GM19438 (cell line): ENCODE data around the gene PCAT6.
A peak's percentile ranks its signal among the peaks of the same experiment; 100 is the strongest.
"Not testable (repeated sequence)": the region's sequence is repeated elsewhere in the genome, so short reads cannot be mapped to it uniquely, and the experiment has no call there.

Source experiments
- ATAC-seq: cut with Tn5 transposase; IDR thresholded peaks from one replicate; pipeline ENCODE4 v1.9.1; 2021; ENCODE audit warnings: low read depth; ENCODE audit not compliant: unreplicated experiment

PCAT6 gene

GRCh38 chr1:202810615-202811295 is at the start of gene PCAT6:
PCAT6 (plus strand) TSS chr1:202810954.
- peak; percentile 59 for ATAC-seq

DNA sequence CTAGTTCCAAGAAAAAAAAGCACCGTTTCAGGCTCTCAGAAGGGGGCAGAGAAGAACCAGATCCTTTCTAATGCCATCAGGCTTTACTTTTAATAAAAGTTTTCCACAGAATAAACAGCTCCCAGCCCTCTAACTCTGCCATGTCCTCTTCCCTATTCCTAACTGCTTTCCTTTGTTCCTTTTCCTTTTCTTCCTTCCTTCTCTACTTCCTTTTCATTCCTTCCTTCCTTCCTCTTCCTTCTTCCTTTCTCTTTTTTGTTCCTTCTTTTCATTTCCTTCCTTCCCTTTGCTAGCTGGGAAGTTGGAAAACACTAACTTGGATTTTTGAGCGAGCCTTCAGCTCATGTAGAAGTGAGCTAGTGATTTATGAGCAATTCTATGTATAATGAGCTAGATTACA is 48.7 kb upstream of the PCAT6 start:
- no peak for ATAC-seq

DNA sequence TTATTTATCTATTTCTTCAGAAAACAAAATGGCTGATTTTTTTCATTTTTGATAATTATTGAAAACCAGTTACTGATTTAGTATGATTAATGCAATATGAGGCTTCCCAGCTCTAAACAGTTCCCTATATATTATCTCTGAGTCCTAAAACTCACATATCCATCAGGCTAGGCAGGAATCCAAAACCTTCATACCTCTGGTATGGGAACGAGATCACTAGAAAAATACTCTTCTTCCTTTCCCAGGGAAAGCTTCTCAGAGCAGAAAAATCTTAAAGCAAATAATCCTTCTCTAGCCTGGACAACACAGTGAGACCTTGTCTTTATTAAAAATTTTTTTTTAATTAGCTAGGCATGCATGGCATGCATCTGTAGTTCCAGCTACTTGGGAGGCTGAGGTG is 45.0 kb upstream of the PCAT6 start:
- ATAC-seq: no peak

DNA sequence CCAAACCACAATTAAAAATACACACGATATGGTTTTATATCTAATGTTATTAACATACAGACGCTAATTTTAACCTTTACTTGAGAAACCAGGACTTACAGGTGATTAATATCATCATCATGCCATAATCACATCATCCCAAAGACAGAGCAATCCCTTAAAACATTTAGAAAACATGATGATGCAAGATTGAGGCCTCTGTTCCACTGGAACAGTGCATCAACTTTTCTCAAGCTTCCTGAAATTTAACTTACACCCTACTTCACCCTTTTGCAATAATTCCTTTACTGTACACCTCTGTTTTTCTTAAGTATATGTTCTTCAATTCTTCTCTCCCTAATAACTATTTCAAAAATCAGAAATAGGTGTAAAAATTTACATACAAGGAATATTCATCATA is 40.6 kb upstream of the PCAT6 start:
- no peak for ATAC-seq

DNA sequence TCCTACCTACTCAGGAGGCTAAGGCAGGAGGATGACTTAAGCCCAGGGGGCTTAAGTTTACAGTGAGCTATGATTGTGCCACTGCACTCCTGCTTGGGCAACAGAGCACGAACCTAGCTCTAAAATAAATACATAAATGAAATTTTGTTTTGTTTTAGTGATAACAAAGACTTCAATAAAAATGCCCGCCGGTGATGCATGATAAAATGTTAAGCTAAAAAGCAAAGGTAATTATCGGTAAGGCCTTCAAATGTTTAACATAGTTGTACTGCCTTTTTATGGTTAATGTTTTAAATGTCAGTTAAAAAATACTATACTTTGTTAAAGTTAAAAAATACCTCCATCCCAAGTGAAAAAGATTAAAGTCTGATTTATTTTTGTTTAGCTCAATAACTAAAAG is 29.6 kb upstream of the PCAT6 start:
- no peak for ATAC-seq

GRCh38 chr1:202786804-202787203 is 23.9 kb upstream of the PCAT6 start:
- ATAC-seq: no peak

- ATAC-seq: no peak
Measured at GRCh38 chr1:202788800-202789199, 22.0 kb upstream of the PCAT6 start.

GRCh38 chr1:202791077-202791747 is 19.5 kb upstream of the PCAT6 start:
- no peak for ATAC-seq

GRCh38 chr1:202794051-202794740 is 16.6 kb upstream of the PCAT6 start:
- no peak for ATAC-seq

- ATAC-seq: not testable (repeated sequence)
Measured at GRCh38 chr1:202794931-202795330, 15.8 kb upstream of the PCAT6 start.

DNA sequence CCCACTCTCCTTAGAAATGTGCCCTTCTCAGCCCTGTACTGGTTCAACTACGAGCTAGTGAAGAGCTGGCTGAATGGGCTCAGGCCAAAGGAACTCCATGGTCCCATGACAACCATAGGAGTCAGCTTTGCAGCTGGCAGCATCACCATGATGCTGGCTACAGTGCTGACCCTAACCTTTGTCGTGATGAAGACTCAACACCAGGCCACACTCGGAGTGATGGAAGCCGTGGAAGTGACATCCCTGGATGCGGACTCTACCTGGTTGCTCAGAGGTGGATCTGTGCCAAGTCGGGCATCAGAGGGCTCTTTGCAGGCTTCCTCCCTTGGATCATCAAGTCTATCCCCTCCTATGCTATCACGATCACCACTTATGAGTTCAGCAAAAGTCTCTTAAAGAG is 14.1 kb upstream of the PCAT6 start:
- no peak for ATAC-seq

GRCh38 chr1:202798260-202798659 is 12.5 kb upstream of the PCAT6 start:
- ATAC-seq: no peak

DNA sequence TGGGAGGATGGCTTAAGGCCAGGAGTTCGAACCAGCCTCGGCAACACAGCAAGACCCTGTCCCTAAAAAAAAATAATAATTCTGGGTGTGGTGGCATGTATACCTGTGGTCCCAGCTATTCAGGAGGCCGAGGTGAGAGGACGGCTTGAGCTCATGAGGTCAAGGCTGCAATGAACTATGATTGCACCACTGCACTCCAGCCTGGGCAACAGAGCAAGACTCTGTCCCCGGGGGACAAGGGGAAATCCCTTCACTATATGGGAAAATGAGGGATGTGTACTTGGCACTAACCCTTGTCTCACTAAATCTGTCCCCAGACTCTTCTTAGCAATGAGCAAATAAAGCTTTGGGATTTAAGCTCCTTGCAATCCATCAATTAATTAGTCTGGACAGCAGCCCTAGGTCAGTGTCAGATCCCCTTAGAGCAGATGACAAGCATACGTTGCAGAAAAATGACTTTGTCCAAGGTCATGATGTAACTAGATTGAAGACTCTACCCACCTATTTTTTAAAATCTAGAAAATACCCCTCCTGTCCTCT is 11.9 kb upstream of the PCAT6 start:
- no peak for ATAC-seq

GRCh38 chr1:202800742-202801141 is 10.0 kb upstream of the PCAT6 start:
- no peak for ATAC-seq

DNA sequence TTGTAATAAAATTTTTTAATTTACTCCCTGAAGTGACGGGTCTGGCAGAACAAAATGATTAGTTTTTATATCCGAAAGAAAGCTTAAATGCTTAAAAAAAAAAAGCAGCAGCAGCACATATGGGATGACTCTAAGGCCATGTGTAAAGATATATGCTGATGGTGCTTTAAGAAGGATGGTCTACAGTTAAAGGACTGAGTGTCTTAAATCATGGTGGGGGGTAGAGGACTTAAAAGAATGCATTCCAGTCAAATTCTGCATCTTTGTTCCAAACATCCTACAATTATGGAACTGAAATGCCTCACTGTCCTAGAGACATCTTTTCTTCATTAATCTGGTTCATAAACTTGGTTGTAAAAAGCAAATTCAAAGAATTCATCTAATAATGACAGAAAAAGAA is 9.6 kb upstream of the PCAT6 start:
- ATAC-seq: no peak

DNA sequence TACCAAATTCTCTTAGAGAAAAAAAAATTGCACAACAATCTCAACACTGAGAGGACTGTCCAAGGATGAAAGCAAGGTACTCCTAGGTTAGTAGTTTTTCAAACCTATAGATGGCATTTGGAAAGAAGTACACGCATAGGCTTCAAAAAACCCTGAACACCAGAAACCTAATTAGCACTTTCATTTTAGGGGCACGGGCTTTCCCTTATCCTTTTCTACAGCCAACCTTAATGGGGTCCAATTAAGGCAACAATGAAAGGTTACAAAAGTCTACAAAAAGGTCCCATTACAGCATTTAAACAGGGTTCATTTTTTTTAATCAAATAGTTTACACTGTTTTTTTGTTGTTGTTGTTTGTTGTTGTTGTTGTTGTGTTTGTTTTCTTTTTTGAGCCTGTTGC is 8.7 kb upstream of the PCAT6 start:
- no peak for ATAC-seq

- no peak for ATAC-seq
Measured at GRCh38 chr1:202802998-202803932, 7.5 kb upstream of the PCAT6 start.

DNA sequence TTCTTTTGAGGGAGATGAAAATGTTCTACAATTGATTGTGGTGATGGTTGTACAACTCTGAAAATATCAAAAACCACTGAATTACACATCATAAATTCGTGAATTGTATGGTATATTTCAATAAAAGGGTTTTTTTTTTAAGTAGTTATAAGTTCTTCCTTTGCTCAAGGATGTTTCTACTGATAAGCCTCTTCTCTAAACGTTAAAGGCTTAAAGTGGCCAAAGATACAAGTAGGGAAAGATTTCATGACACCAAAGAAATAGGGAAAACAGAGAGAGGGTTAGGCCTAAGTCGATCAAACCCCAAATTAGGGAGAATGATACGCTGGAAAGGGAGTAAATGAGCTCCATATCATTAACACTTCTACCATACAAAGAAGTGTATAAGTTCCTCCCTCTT is 6.6 kb upstream of the PCAT6 start:
- ATAC-seq: no peak

GRCh38 chr1:202805886-202806844 is 4.6 kb upstream of the PCAT6 start:
- ATAC-seq: no peak
